IMR-90 (cell line): ENCODE results near the gene SCFD2.

Experiments used
- BHLHE40 ChIP-seq: fragments of 150-350 bp; IDR thresholded peaks from 2 replicates; pipeline ENCODE4 v1.6.1; 2016; ENCODE audit warnings: mild to moderate bottlenecking, low read depth, low read length
- CTCF ChIP-seq: conservative IDR thresholded peaks from 2 replicates; pipeline ENCODE4 v1.5.1; 2012; ENCODE audit warnings: mild to moderate bottlenecking, low read depth, low read length, improper control_type of control experiment
- FOS ChIP-seq: fragments of 150-350 bp; IDR thresholded peaks from 2 replicates; pipeline ENCODE4 v1.6.1; 2016; ENCODE audit warnings: low read depth, low read length
- RAD21 ChIP-seq: IDR thresholded peaks from 2 replicates; pipeline ENCODE4 v1.6.1; 2012; ENCODE audit warnings: low read length, improper control_type of control experiment
- RCOR1 ChIP-seq: IDR thresholded peaks from 2 replicates; pipeline ENCODE4 v1.6.1; 2012; ENCODE audit warnings: mild to moderate bottlenecking, low read length, improper control_type of control experiment; ENCODE audit not compliant: insufficient replicate concordance
- RFX5 ChIP-seq: IDR thresholded peaks from 2 replicates; pipeline ENCODE4 v1.8.0; 2012; ENCODE audit warnings: low read depth, mild to moderate bottlenecking, low read length, moderate library complexity

- TF ChIP-seq CTCF (no peak), FOS (no peak), RFX5 (no peak), RAD21 (no peak), RCOR1 (no peak), BHLHE40 (no peak)
These were observed 401.2 kb downstream of the SCFD2 start for GRCh38 chr4:52964561-52965101.
